ENCODE measurements around the gene RPS21. TPM values are rescaled to one million over a fixed set of nuclear protein-coding genes. Genes with fewer than 3 reads are reported as not detected.
A peak's percentile ranks its signal among the peaks of the same experiment; 100 is the strongest.

The RPS21 gene
- total and polyA plus RNA-seq, 9 of the 15 experiments (the other 6 are each of a cell fraction or from before 2014, with no cell fraction given) = 1,380 to 5,647 (median 3,091) TPM

GRCh38 chr20:62381842-62382241 is 5.1 kb upstream of the RPS21 start (continued):
- no peak for TF ChIP-seq ZNF740 (CRISPR knock-in tag; IDR thresholded peaks at IDR 0.05)
- no peak for TF ChIP-seq ZNF740 (tag; IDR thresholded peaks at IDR 0.05)
- no peak for TF ChIP-seq CHCHD3 (CRISPR knock-in tag; IDR thresholded peaks at IDR 0.05)
- peak; percentile 15; the same call in 1 of the 2 replicates for TF ChIP-seq EHMT2 (IDR thresholded peaks at IDR 0.05)
- TF ChIP-seq MCM7 (IDR thresholded peaks at IDR 0.05) = no peak

- intact Hi-C loops (cut with micrococcal nuclease) = loop anchor here (1.0 to 10.0 kb wide), 2 partner anchors 80 to 238 kb away; partner anchors contain the start of genes ADRM1, PSMA7 and SS18L1
- Histone ChIP-seq H2AFZ (ENCODE audit: low read depth, low read length) (no peak overlapping the region), H3K4me2 (ENCODE audit: insufficient read depth, low read length) (no peak overlapping the region), H3K36me3 (ENCODE audit: control insufficient read depth, insufficient read depth, low read length) (peaks cover 32% of the 10 kb centered on the region), H3K9me1 (ENCODE audit: control insufficient read depth, insufficient read depth, low read length) (no peaks in the 10 kb centered on the region), H3K79me2 (ENCODE audit: control insufficient read depth, insufficient read depth, low read length) (peaks cover 36% of the 10 kb centered on the region), H3K27me3 (ENCODE audit: control insufficient read depth in 2 of 2, insufficient read depth in 2 of 2, low read length in 2 of 2) (no peaks in the 10 kb centered on the region), H3K27ac (ENCODE audit: extremely low read depth, low read depth, low read length) (no peak overlapping the region), H3K4me1 (replicated peaks in 1 of 2; ENCODE audit: control insufficient read depth in 2 of 2, insufficient read depth in 2 of 2, low read length in 2 of 2) (peaks cover 2 to 40% of the 10 kb centered on the region in 2 experiments; a peak in 3 of 5 replicates), H3K9me3 (replicated peaks; ENCODE audit: control insufficient read depth, insufficient read depth, low read depth, low read length) (peaks cover 2% of the 10 kb centered on the region; the same call in 1 of the 2 replicates), H4K20me1 (replicated peaks; ENCODE audit: control insufficient read depth, insufficient read depth, low read length) (peaks cover 7% of the 10 kb centered on the region), H3K4me3 (no peak overlapping the region), H3K9ac (ENCODE audit: insufficient read depth in 1 of 2, low read depth in 2 of 2, low read length in 2 of 2) (no peak overlapping the region)
- ATAC-seq = peak; percentile 87
- POLR2A ChIA-PET = interaction anchor here (0.5 to 1.4 kb wide), 4 partner anchors 11 to 406 kb away, joined by 3 to 6 read pairs (median 4); no protein-coding TSS in a partner anchor
- peak; percentile 76 to 88 (median 82) for DNase-seq (ENCODE audit: extremely low read depth in 1 of 4, low spot score in 3 of 4)
- 46% methylated on average over 18 of the region's 18 CpGs for WGBS (ENCODE audit: insufficient coverage, low coverage, missing lambda C conversion rate)
- peak; percentile 87 for FAIRE-seq
- no TSS peak for BruUV-seq (replicated peaks)
- in situ Hi-C loops (cut with MboI) = no loop called here
- CTCF ChIA-PET (ENCODE audit: low intra/inter-chr PET ratio) = interaction anchor here (0.5 to 1.9 kb wide), 4 partner anchors 80 to 372 kb away, joined by 3 to 14 read pairs (median 3); partner anchors contain the start of gene ADRM1
- TF ChIP-seq CREM (IDR thresholded peaks at IDR 0.05; ENCODE audit: low read depth) (peak; percentile 66; the same call in 1 of the 2 replicates), DEAF1 (CRISPR knock-in tag; IDR thresholded peaks at IDR 0.05) (peak; percentile 23; the same call in 1 of the 2 replicates), ZSCAN29 (IDR thresholded peaks at IDR 0.05) (no peak), PRDM10 (IDR thresholded peaks at IDR 0.05; ENCODE audit: partially characterized antibody) (peak; percentile 48), EZH2 (IDR thresholded peaks at IDR 0.05; ENCODE audit: borderline replicate concordance, low read depth, low read length) (no peak), ZNF277 (CRISPR knock-in tag; IDR thresholded peaks at IDR 0.05; ENCODE audit: borderline replicate concordance) (no peak)
Measured at GRCh38 chr20:62382306-62383198, 4.4 kb upstream of the RPS21 start.
